Activated CD4-positive, CD25-positive, alpha-beta regulatory T cell treated with anti-CD3 and anti-CD28 coated beads, Interleukin-2, amount 50 U/mL, for 24 hours (primary cell): Measurements from ENCODE around the gene NEMP1.

Experiments
- ATAC-seq, 2 donors: fragments of 150-1000 bp; cut with Tn5 transposase; one replicate each; pipeline ENCODE4 v1.10.0; 2021; ENCODE audit warnings: mild to moderate bottlenecking in 1 of 2, moderate library complexity in 1 of 2

The NEMP1 gene

GRCh38 chr12:57106021-57106708 is 27.6 kb upstream of the NEMP1 start:
- ATAC-seq = no peak

GRCh38 chr12:57105011-57105753 is 26.6 kb upstream of the NEMP1 start:
- no peak for ATAC-seq

- ATAC-seq = no peak
Measured at GRCh38 chr12:57104292-57104910, 25.8 kb upstream of the NEMP1 start.

GRCh38 chr12:57103856-57104255 is 25.3 kb upstream of the NEMP1 start:
- ATAC-seq = no peak

- ATAC-seq = no peak
Measured at GRCh38 chr12:57101892-57102695, 23.5 kb upstream of the NEMP1 start.

- ATAC-seq = no peak
Measured at GRCh38 chr12:57099766-57100165, 21.2 kb upstream of the NEMP1 start.

- no peak for ATAC-seq
Measured at GRCh38 chr12:57099047-57099714, 20.6 kb upstream of the NEMP1 start.

- ATAC-seq = no peak
Measured at GRCh38 chr12:57098546-57098945, 20.0 kb upstream of the NEMP1 start.

GRCh38 chr12:57097554-57097835 is 18.9 kb upstream of the NEMP1 start:
- no peak for ATAC-seq

- no peak for ATAC-seq
Measured at GRCh38 chr12:57096748-57097553, 18.4 kb upstream of the NEMP1 start.

- ATAC-seq = no peak
Measured at GRCh38 chr12:57096099-57096572, 17.5 kb upstream of the NEMP1 start.

GRCh38 chr12:57095440-57095839 is 16.8 kb upstream of the NEMP1 start:
- ATAC-seq = no peak

- ATAC-seq = no peak
Measured at GRCh38 chr12:57094208-57095160, 15.9 kb upstream of the NEMP1 start.

GRCh38 chr12:57093415-57094207 is 15.0 kb upstream of the NEMP1 start:
- peak; percentile 45 to 48 for ATAC-seq

GRCh38 chr12:57092876-57093414 is 14.4 kb upstream of the NEMP1 start:
- no peak for ATAC-seq

GRCh38 chr12:57092529-57092862 is 13.9 kb upstream of the NEMP1 start:
- no peak for ATAC-seq

GRCh38 chr12:57091638-57092528 is 13.3 kb upstream of the NEMP1 start:
- ATAC-seq = no peak

GRCh38 chr12:57090924-57091637 is 12.5 kb upstream of the NEMP1 start:
- no peak for ATAC-seq
